HG03460 (cell line): ENCODE results near the gene ZP3.
"Not testable (repeated sequence)": the region's sequence is repeated elsewhere in the genome, so short reads cannot be mapped to it uniquely, and the experiment has no call there.

Experiments
- ATAC-seq: cut with Tn5 transposase; IDR thresholded peaks from one replicate; pipeline ENCODE4 v1.9.1; 2021; ENCODE audit not compliant: unreplicated experiment

The ZP3 gene

DNA sequence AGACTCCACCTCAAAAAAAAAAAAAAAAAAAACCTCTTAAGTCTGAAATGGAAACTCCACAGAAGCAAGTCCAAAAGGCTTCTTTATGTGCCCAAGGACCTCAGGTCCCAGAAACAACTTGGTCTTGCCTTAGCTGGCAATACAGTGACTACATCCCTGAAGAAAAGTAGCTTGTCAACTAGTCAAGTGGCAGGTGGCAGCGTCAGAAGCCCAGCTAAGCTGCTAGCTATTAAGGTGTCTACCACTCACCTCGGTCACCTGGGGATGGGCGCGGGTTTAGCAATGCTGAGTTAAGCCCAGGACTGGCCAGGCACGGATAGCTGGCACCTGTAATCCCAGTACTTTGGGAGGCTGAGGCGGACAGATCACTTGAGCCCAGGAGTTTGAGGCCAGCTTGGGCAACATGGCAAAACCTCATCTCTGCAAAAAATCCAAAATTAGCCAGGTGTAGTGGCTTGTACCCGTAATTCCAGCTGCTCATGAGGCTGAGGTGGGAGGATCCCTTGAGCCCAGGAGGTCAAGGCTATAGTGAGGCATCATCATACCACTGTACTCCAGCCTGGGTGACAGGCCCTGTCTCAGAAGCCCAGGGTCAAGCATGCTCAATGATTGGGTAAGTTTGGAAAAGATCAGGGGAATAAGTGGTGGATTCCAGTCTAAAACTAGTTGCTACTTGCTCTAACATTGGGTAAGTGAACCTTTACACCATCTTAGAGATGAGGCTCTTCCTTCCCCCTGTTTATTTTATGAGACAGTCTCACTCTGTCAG, 14.6 kb downstream of the ZP3 start:
- ATAC-seq, result not testable (repeated sequence)

DNA sequence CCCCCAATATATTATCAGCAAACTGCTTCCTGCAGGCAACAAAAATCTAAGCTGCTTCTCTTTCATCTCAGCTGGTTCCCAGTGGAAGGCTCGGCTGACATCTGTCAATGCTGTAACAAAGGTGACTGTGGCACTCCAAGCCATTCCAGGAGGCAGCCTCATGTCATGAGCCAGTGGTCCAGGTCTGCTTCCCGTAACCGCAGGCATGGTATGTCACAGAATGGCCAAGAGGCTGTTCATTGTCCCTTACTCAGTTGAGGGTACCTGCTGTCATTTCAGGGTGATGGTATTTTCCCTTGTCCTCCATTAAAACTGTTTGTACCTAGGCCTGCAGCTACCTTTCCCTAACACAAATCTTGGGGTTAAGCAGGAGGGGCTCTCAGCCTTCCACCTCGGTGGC, 15.7 kb downstream of the ZP3 start:
- not testable (repeated sequence) for ATAC-seq

DNA sequence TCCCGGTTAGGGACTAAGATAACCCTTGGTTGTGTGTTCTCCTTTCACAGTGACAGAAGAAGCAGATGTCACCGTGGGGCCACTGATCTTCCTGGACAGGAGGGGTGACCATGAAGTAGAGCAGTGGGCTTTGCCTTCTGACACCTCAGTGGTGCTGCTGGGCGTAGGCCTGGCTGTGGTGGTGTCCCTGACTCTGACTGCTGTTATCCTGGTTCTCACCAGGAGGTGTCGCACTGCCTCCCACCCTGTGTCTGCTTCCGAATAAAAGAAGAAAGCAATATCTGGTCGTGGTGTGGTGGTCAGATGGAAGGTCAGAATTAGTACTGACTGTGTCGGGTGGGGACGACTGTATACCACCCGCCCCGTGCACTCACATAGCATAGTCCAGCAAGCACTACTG, 17.0 kb downstream of the ZP3 start:
- ATAC-seq, result not testable (repeated sequence)

DNA sequence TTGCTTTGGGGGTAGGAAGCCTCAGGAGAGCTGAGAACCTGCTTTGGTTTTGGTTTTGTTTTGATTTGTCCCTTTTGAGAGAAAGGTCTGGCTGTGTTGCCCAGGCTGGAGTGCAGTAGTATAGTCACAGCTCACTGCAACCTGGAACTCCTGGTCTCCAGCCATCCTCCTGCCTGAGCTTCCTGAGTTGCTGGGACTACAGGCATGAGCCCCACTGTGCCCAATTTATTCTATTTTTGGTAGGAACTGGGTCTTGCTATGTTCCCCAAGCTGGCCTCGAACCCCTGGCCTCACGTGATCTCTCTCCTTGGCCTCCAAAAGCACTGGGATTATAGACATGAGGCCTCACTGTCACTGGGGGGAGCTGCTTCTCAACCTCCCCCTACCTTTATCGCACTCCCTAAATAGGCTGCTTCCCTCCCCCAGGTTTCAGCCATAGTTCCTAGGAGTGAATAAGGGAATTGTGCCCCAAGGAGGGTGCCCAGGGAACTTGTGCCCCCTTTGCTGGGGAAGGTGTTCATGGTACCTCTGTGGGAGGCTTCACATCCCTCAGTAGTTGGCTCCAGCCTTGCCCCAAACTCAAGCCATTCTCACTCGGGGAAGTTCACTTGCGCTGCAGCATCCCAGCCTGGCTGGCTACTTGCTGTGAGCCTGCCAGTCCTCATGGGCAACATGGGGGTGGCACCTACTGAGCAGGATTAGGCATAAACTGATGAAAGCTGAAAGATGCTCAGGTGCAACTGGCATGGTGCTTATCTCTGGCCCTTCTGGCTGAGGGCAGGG, 18.1 kb downstream of the ZP3 start:
- not testable (repeated sequence) for ATAC-seq

DNA sequence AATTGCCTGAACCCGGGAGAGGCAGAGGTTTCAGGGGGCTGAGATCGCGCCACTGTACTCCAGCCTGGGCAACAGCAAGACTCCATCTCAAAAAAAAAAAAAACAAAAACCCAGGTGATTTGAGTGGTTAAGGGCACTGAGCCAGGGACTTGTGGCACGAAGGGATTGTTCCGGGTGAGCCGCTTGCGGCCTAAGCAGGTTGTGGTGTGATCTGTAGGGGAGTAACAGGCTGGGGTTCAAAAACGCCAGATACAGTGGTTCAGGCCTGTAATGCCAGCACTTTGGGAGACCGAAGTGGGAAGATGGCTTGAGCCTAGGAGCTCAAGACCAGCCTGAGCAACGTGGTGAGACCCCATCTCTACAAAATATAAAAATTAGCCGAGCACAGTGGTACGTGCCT, 19.1 kb downstream of the ZP3 start:
- ATAC-seq, result peak; percentile 42

DNA sequence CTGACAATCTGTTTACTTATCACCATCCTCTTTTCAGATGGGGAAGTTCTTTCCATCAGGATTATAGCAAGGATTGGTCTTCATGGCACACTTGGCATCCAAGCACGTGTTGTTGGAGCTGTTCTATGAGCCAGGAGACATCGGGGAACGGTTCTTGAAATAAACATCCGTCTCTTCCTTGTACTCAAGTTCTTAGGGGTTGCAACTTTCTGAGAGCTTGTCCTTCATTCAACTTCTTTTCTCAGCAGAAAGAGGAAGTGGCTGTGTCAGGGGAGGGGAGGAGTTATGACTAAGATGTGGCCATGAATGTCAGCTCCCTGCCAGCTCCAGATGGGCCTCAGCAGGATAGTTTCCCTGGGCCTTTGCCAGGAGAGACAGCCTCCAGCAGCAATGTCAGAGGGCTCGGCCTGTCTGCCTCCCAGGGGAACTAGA, 20.8 kb downstream of the ZP3 start:
- ATAC-seq, result peak; percentile 71

DNA sequence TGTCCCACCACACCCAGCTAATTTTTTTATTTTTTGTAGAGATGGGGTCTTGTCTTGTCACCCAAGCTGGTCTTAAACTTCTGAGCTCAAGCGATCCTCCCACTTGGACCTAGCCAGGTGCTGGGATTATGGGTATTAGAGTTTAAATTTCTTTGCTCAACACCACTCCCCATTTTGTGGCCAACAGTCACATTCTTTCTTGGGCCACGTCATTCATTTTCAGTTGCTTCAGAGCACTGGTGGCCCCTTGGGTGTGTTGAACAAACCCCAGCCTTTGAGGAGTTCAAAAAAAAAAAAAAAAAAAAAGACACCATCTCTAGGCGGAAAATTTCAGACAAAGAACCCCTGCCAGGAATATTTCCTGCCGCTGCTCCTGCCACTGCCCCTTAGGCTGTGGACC, 32.3 kb downstream of the ZP3 start:
- not testable (repeated sequence) for ATAC-seq

DNA sequence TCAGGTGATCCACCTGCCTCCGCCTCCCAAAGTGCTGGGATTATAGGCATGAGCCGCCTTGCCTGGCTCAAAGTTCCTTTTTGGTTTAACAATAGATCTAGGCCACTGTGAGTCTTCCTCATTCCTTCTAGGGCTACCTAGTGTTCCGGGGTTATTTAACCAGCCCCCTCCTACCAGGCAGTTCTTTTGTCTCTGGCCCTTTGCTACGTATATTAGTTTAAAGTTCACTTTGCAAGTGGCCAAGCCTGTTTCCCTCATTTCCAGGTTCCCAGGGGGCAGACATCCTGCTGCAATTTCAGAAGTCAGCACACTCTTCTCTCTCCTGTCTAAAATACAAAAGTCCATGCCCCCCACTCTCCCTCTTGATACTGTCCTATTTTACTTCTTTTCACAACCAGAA, 33.8 kb downstream of the ZP3 start:
- not testable (repeated sequence) for ATAC-seq

DNA sequence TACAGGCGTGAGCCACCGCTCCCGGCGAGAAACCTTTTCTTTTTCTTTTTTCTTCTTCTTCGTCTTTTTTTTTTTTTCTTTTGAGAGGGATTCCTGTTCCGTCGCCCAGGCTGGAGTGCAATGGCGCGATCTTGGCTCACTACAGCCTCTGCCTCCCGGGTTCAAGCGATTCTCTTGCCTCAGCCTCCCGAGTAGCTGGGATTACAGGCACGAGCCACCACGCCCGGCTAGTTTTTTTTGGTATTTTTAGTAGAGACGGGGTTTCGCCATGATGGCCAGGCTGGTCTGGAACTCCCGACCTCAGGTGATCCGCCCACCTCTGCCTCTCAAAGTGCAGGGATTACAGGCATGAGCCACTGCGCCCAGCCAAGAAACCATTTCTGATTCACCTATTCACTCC, 36.0 kb downstream of the ZP3 start:
- ATAC-seq, result not testable (repeated sequence)

DNA sequence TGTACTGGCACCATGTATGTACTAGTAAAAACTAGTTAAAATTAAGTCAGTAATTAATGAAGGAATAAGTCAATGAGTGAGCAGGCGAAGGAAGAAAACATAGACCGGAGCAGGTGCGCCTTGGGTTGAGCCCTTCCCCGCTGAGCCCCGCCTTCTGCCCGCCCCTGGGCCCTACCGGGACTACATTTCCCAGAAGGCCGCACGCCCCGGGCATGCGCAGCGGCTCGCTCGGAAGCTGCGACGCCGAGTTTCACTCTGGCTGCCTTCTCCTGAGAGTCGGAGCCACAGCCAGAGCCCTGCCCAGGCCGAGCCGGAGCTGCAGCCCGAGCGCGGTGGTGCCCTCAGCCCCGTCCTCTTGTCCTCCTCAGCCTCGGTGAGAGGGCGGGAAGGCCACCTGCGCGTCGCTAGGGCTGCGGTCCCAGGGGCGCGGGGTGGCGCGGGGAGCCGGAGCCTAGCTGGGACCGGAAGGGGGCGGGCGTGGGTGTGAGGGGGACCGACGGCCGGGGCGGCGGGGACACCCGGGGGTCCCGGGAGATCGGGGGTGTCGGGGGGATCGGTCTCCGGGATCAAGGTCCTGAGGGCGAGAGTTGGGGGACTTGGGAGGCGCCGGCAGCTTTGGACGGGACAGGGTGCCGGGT, 36.8 kb downstream of the ZP3 start, which contains the start of gene DTX2:
Gene DTX2 (plus strand): TSS at position 246 of the 638 bp plus-strand sequence. CDS start 18,801 bp downstream, outside the sequence.
- ATAC-seq, result peak; percentile 96

DNA sequence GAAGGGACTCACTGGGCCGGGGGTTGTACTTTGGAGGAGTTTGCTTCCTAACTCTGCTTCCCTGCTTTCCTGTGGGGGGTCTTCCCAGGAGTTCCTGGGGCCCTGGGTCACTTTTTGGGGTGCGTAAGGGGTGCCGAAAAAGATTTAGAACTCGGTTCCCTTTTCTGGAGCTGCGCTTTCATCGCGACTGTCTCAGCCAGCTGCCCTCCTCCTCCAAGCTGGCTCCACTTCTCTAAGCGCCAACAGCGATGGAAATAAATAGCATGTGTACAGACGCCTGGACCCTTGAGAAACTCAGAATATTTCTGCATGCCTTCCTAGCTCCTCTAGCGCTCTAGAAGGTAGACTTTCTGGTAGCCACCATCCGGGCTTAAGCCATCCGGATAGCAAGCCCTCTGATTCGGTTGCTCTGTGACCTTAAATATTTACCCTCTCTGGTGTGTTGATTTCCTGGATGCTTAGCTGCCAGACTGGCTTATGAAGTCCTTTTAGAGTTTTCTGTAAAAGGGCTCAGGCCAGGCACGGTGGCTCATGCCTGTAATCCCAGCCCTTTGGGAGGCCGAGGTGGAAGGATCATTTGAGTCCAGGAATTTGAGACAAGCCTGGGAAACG, 37.6 kb downstream of the ZP3 start:
- not testable (repeated sequence) for ATAC-seq

DNA sequence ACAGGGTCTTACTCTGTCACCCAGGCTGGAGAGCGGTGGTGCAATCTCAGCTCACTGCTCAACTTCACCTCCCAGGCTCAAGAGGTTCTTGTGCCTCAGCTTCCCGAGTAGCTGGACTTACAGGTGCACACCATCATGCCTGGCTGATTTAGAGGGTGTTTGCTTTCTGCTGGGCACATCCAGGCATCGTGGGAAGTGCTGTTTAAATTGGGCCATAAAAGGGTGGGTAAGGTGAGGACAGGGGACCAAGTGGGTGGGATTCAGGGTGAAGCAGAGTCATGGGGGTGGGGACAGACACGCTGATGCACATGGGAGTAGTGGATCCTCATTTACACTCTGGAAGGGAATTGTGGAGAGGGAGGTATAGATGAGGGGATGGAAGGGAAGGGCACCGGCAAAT, 40.2 kb downstream of the ZP3 start:
- ATAC-seq, result not testable (repeated sequence)

DNA sequence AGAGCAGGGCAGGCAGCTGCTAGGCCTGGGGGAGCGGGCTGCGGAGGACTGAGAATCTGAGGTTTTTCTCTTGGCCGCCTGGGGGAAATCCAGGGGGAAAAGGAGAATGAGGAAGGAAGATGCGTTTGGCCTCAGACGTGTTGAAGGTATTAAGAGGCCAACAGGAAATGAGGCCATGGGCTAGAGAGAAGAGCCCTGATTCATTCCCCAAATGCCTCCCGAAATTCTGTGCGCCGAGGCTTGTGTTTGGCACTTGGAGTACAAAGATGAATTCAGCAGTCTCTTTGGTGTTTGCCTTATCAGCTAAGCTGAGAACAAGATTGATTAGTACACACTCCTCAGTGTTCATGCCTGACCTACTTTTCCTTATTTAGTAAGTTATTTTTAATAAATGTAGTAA, 41.2 kb downstream of the ZP3 start:
- ATAC-seq, result not testable (repeated sequence)

DNA sequence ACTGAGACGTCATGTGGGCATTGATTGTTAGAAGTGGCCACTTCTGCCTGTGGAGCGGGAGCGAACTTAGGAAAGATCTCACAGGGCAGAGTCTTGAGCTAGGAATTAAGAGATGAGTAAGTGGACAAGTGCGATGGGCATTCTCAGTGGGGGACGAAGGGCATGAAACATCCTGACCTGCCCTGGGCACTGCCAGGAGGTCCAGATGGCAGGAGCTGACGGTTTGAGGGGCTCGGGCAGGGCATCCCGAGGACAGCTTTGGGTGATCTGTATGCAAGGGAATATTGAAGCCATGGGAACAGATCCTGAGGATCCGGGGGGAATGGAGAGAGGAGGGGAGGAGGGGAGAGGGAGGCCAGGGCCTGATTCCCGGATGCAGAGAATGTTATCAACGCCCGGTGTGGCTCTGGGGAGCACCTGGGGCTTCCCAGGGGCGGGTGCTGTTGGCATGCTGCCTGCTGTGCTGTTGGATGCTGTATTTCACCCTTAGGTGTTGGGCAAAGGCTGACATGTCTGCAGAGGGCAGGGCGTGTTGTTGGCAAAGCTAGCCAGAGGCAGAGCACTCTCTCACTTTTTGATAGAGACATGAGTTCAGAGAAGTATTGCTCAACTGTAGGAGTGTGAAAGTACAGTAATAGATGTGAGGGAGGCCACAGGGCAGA, 43.1 kb downstream of the ZP3 start:
- ATAC-seq, result not testable (repeated sequence)

DNA sequence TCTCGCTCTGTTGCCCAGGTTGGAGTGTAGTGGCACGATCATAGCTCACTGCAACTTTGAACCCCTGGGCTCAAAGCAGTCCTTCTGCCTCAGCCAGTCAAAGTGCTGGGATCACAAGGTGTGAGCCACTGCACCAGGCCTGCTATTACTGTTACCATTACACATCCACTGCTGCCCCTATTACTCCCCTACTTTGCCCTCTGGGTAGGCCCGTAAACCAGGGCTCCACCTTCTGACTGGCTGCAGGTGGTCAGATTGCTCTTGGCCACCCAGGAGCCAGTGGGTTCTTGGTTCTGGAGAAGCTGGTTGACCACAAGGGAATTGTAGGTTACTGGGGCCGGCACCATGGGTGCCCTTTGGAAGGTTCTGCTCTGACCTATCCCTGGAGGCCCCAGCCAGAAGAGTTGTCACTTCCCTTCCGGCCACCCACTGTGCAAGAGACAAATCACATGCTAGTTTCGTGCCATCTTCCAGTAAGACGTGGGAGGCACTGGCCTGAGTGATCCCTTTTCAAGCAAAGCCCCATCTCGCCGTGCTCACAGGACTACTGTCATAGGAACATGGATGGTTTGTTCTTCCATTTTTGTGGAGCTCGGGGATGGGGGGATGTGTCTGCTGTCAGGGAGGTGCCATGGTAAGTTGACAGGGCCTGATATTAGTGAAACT, 46.9 kb downstream of the ZP3 start:
- not testable (repeated sequence) for ATAC-seq

DNA sequence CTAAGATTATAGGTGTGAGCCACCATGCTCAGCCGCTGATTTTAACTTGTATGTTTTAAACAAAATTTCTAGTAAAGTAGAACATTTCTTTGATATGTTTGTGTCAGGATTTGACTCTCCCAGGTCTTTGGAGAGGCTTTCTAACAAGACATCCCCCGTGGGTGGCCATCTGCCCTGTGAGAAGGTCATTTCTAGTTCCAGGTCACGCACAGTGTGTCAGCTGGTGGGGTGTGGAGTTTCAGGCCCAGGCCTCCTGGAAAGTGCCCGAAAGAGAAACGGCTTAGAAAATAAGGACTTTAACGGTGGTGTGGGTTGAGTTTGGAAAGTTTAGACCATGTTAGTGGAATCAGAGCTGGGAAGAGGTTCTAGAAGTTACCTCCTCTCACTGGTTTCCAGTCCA, 48.3 kb downstream of the ZP3 start:
- not testable (repeated sequence) for ATAC-seq

DNA sequence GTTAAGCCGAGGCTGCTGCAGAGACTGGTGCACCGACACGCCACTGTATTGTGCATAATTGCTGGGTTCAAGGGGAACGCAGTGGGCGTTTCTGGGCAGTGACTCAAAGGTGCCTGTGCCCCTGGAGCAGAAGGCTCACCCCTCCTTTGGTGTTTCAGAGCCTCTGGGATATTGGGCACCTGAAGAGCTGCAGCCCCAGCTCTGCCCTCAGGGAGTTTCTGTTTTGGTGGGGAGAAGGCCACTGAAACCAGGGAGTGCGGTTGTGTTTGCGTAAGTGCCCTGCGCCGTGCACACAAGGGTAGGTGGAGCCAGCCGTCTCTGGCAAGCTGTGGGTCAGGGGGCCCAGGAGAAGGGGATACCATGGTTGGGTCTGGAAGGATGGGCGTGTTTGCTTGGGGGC, 51.5 kb downstream of the ZP3 start:
- not testable (repeated sequence) for ATAC-seq

DNA sequence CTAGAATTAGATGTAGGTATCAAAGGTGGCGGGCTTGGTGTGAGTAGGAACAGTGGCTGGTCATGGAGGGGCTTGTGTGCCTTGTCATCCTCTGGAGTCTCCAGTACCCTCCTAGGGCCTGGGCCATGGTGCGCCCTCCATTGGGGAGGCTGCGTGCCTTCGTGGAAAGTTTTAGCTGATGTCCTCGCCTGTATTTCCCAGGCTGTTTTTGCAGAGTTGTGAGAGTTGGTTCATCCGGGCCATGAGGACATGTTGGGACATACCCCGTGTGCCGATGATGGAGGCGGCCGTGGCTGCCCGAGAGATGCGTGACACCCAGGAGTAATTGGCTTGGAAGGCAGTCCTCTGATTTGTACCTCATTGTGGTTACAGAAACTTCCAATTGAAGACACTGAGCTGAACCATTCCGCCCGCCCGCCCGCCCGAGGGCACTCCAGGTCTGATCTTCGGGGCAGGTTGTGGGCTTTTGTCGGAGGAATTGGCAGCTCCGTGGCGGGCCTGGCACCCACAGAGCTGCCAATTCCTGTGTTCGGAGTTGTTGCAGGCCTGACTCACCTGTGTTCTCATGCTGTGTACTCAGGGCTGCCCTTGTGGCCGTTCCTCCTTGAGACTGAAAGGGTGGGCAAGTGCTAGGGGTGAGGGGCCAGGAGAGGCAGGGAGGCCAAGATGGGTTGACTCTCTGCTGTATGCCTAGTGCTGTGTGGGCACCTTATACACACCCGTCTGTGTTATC, 52.2 kb downstream of the ZP3 start:
- not testable (repeated sequence) for ATAC-seq

DNA sequence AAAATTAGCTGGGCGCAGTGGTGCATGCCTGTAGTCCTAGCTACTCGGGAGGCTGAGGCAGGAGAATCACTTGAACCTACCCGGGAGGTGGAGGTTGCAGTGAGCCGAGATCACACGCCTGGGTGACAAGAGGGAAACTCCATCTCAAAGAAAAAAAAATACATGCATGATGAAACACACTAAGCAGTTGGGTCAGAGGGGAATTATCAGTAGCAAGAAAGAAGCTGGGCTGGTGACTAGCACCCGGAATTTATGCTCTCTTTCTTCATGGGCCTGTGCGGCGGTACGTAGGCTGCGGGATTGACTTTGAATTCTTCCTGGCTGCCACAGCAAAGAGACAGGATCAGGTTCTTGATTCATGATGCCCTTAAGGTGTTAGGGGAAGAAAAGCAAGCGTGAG, 54.9 kb downstream of the ZP3 start:
- not testable (repeated sequence) for ATAC-seq
